SKM-1 (cell line): ENCODE data around the gene RGS6.

Experiments used
- DNase-seq: peaks from one replicate; lab custom pipeline; 2025; ENCODE audit not compliant: unreplicated experiment; lab: John Stamatoyannopoulos, UW

Gene RGS6

DNA sequence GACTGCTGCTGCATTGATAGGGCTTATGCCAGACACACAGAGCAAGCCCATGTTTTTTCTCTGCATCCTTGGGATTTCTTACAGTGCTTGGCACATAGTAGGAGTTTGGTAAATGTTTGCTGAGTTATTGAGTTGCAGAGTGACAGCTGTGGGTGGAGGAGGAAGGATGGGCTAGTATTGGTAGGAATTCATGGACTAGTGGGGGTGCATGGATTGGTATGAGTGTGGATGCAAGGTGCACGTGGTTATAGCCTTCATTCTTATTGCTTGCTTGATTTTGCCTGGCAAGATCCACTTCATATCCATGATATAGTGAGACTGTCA is 11.4 kb downstream of the RGS6 start:
- DNase-seq, result no peak

DNA sequence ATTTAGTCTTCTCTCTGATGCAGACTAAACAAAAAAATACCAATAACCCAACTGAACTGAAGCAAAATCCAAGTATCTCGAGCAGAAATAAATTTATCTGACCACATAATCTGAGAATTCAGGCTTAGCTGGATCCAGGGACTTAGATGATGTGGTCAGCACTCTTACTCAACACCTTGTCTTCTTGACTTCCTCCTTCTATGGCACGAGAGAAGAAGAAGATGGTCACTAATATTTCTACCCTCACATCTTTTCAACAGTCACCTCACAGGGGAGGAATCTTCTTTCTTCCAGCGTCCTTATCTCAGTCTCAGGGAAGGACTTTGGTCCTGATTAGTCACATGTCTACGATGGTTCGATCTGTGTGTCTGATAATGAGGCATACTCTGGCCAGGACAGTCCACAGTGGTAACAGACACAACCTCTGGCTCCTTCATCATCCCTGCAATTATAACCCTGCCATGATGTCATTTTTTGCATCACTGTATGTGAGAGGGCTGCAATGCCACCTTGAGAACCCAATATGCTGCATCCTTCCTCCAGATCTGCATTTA is 15.8 kb downstream of the RGS6 start:
- peak; percentile 10 for DNase-seq

DNA sequence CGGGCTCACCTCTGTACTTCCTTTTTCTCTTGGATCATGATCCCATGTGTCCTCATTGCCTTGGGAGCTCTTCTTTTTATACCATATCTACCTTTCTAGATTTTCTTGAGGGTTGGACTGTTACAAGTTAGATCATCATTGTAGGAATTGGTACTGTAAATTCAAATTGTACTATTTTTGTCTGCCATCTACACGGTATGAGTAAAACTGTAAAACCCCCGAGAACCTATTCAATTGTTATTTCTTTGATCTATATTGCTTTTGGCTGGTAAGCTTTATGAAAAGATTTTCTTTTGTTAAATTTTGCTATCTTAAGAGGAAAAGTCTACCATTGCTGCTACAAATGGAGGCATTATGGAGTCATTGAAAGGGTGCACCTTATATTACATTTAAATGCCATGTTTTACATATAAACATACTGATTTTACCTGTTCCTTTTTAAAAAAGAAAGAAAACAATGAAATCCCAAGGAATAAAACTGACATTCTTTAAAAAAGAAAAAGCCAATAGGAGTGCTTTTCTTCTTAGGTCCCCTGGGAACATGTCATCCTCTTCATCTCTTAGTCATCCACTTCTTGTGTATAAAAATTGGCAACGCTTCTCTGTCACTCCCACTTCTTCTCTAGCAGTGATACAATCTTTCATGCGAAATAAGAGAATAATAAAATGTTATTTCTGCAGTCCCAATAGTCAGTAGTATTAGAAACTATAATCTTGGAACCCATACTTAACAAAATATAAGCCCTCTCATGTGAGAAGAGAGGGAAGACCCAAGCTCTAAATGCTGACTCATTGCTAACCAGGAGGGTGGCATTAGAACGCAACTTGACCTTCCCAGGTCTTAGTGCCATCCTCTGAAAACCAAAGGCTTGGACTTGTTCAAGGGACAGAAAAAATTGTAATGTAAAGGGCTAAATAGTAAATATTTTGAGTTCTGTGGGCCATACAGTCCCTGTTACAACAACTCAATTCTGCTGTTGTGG is 20.4 kb downstream of the RGS6 start:
- no peak for DNase-seq

DNA sequence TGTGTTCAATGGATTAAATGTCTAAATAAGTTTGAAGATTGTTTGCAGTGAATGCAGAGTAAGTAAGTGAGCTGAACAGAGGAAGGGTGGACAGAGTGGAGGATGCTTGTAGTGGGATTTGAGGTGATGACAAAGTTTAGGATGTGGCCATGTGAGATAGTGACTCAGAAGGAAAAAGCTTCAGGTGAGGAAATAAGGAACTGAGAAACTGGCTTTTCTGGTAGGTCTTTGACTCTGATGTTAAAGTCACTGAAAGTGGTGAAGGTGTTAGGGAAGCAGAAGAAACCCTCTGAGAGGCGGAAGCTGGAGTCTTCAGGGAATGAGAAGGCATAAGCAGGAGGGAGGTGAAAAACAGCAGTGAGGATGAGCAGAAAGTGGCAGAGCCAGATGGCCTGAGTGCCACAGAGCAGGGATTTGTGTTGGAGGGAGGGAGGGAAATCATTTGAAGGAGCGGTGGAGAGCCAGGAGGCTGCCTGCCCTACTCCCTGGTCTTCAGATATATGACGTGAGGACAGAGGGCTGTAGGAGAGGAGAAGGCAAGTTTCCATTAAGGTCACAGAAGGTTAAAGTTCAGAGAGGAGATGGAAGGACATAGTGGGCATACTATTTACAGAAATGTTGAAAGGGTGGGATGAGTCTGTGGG is 24.8 kb downstream of the RGS6 start:
- no peak for DNase-seq

DNA sequence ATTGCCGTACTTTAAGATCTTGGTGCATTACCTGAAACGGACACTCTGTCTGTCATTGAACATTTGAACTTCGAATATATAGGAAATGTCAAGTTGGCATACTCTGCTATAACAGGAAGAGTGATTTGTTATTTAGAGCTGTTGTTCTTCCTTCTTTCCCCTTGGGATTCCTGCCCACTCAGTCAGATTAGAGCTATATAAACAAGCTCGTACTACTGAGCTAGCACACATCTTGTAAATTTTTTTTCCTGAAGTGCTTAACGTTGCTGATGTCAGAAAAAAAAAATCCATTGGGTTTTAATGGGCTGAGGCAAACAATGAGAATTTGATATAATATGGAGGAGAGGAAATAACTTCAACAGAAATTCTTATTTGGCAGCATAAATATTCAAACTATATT is 26.8 kb downstream of the RGS6 start:
- DNase-seq, result no peak

DNA sequence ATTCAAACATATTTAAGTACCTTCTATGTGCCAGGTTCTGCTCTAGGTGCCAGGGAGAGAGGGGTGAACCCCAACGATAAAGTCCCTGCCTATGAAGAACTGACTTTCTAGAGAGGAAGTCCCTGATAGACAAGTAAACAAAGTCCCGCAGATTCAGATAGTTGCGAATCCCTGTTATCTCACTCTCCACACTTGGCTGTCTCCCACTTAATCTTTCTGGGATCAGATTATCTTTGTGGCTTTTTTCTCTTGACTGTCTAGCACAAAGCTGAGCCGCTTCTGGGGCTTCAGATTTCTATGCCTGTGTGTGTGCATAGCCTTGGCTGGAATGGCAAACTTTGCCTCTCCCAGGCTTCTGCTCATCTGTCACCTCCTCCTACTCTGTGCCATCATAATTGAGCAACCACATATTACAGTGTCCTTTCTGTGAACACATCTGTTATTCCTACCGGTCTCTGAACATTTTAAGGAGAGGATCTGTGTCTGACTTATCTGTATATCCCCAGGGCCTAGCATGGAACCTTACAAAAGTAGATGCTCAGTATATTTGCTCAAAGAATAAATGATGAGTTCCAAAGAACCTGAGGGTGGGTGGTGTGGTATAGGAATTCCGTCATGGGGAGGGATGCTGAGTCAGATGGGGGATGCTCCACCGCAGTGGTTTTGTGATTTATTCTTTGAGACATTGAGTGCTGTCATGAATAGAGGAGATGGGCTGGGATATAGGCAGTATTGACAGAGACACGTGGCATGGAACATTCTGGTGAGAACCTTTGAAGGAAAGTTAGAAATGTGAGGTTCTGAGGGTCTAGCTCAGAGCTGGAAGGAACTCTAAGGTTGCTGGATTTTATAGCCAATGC is 28.5 kb downstream of the RGS6 start:
- no peak for DNase-seq

DNA sequence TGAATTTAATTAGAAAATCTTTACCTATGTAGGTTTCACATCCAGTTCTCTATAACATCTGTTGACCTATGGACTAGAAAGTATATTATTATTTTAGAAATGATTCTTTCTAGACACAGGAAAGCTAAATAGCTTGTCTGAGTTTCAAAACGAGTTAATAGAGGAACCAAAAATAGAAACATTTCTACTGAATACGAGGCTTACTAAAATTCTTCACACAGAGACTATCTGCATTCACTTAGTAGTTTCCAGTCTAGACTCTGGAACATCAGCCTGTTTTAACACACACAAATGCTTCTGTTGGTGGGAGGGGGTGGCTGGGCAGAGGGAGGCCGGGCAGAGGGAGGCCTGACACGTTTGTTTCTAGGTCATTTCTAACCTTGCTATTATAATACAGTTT is 29.7 kb downstream of the RGS6 start:
- no peak for DNase-seq

DNA sequence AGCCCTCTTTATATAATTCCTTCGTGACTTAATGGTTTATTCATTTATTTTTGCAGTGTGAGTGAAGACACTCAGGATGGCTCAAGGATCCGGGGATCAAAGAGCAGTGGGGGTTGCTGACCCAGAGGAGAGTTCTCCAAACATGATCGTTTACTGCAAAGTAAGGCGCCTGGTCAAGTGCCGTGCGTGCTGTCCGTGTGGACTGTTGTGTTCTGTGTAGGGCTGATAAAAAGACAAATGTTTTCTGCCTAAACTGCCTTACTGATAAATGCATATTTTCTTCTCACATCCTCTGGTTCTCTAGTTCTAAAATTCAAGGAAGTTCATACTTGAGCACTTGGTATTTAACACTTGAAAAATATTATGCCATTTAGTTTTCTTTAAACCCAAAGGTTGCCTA is 32.5 kb downstream of the RGS6 start:
- no peak for DNase-seq

DNA sequence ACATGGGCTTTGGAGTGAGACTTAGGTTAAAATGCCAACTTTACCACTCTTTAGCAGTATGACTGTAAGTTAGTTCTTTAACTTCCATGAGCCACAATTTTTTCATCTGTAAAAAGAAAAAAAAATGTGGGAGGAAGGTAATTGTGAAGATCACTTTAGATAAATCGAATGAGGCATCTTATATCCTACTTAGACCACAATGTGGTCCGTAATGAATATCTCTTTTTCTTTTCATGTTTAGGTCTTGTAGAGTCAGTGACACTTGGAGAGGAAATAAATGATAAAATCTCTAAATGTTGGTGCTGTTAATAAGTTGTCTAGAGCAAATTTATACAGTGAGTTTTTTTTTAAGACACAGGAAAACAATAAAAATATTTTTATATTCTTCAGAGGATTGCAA is 34.3 kb downstream of the RGS6 start:
- no peak for DNase-seq

DNA sequence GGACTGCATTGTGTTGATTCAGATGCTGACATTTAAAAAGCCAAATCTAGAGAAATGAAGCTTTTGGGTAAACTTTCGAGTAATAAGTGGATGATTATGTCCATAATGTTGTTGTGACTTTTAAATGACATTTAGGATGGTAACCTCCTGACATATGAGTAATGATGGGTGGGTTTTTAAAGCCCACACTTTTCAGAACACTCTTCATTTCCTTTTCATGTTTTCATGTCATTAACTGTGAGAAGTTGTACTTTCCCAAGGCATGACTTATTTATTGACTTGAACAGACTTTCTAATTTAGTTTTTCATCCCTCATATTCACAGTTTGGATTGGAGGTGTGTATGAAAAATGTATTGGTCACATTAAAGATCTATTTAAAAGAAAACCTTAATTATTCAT is 35.5 kb downstream of the RGS6 start:
- DNase-seq, result no peak

DNA sequence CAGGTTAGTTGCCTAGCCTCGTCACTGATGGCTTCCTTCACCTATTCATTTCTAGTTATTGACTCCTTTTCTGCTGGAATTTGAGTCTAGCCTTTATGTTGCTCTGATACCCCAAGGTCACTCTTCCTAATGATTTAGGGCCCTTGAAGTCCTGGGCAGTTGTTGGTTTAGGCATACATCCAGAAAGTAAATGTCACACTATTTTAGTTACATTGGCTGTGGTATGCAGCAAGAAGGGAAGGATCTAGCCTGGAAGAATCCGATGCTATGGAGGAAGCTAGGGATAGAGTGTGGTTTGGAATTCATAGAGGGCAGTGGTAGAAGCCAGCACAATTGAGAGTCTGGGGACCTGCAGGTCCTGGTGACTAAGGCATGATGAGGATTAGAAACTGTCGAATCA is 38.0 kb downstream of the RGS6 start:
- no peak for DNase-seq

DNA sequence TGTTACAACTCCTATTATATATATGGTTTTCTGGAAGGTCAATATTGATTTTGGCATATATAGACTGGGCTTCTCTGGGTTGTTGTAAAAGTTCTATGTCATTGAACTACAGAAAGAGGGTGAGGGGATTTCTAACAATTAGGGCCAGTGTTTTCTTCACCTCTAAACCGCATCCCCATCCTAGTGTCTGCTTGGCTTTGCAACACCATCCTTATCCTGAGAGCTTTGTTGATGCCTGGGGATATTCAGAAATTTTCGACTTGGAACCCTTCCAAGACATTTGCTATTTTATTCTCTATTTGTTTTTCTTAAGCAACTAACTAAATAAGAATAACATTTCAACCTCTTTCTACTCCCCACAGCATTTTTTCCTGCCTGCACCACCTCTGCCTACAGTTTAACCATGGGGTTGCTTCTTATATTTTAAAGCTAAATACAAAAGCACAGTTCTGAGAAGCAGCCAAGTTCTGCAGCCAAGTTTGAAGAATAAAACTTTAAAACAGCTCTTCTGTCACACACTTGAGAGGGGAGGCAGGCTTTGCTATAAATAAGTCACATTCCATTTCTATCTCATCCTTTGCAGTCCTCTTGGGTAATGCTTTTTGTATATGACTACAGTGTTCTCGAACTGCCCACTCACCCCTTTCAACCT is 53.4 kb downstream of the RGS6 start:
- no peak for DNase-seq

DNA sequence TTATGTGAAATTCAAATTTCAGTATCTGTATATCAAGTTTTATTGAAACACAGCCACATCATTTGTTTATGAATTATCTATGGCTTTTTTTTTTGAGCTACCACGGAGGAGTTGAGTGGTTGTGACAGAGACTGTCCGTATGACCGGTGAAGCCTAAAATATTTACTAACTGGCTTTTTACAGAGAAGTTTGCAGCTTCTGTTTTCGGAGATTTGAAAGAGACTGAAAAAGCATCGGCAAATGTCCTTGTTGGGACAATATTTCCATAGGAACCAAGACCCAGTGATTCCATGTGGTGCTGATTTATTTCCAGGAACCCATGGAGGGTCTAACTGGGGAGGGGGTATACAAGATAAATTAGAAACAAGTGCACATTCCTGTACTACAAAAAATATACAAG is 56.2 kb downstream of the RGS6 start:
- no peak for DNase-seq

DNA sequence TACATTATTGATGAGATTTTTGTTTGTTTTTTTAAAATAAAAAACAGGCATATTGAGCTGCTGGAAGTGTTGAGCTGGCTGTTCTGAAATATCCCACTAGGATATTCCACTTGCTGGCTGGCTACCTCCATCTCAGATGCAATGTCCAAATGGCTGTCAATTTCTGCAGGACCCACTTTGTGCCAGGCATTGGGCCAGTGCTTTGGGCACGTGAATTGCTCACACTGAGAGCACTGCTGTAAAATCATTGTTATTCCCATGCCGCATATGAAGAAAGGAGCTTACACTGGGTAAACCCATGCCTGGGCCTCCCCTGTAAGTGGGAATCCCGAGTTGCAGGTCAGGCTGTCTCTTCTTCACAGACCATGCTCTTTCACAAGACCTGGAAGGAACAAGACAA is 56.7 kb downstream of the RGS6 start:
- no peak for DNase-seq

DNA sequence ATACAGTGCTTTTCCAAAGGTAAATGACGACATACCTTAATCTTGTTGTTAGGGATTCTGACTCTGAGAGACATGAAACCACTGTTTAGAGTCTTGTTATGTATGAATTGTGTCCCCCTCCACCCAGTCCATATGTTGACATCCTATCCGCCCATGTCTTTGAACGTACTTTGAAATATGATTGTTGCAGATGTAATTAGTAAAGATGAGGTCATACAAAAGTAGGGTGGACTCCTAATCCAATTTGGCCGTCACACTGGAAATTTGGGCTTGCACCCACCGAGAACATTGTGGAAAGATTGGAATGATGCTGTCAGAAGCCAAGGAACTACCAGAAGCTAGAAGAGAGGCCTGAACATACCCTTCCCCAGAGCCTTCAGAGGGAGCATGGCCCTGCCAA is 62.2 kb downstream of the RGS6 start:
- no peak for DNase-seq

DNA sequence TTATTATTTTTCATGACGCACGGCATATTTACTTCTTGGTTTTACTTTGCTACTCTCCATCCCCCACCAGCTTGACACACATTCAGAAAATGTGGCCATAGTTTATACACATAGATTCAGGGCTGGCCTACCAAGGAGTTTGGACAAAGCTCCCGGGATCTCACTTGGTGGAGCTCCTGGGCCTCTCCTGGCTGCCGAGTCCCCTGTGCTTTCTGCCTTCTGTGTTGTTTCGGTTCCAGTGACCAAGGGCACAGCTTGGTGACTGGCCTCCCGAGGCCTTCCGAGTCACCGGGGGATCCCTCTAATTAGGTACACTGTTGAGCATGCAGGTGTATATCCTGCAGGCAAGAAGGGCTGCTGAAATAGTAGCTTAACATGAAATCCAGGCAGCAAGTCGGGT is 63.5 kb downstream of the RGS6 start:
- DNase-seq, result no peak

DNA sequence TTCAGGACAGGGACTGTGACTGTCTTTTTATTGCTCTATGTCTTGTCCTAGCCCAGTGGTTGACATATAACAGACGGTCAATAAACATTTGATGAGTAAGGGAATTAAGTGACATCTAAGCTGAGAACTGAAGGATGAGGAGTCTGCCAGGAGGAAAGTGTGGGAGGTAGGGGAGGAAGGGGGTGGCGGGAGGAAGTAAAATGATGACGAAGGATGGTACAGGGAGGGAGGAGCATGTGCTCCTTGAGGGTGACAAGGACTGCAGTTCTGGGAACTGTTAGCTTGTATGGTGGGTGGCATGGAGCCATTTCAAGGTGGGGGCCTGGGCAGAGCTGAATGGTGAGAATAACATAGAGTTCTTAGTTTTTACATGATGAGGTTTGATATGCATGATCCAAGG is 64.4 kb downstream of the RGS6 start:
- no peak for DNase-seq

DNA sequence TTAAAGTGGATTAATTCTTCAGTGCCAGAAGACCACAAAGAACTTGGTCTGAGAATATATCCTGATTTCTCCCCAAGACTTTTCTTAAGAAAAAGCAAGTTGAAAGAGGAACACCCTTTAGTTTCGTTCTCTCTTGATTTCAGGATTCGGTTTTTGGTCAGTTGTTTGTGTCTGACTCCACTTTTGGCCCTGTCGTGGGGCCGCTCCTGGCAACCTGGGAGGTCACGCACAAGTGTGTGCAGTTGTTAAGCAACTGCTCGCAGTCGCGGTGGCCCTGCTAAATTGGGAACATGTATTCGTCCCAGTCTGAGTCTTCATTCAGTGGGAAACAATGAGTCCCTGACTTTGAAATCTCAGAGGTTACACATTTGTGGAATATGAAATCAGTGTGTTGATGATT is 68.7 kb downstream of the RGS6 start:
- DNase-seq, result no peak

DNA sequence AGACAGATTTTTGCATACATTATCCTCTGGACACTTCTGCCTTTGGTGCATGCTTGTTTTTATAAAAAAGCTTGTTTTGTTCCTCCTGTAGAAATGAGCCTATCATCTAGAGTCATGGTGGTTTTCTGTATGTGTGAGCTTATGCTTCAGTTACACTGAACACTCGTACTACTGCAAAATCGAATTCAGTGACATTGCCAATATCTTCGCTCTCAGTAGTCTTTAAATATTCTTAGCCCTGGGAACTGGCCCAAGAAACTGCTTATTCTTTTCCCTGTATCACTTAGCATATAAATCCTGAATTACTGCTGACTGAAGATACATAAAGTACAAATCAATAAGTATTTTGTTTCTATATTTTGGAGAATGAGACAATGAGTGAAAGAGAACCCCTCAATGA is 70.5 kb downstream of the RGS6 start:
- DNase-seq, result no peak

DNA sequence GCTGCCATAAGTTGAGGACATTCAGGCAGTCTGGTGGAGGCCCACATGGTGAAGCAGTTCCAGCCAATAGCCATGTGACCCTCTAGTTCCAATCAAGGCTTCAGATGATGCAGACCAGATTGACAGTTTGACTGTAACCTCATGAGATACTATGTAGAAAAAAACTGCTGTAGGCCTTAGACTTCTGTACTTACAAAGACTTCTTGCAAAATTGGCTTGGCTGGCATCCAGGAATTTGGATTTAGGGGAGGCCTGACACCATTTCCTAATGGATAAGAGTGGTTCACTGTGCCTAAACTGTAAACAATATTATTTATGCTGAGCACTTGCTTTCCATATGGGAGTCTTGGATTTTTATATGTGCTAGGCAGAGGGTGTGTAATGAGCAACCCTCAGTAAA is 76.4 kb downstream of the RGS6 start:
- DNase-seq, result no peak

DNA sequence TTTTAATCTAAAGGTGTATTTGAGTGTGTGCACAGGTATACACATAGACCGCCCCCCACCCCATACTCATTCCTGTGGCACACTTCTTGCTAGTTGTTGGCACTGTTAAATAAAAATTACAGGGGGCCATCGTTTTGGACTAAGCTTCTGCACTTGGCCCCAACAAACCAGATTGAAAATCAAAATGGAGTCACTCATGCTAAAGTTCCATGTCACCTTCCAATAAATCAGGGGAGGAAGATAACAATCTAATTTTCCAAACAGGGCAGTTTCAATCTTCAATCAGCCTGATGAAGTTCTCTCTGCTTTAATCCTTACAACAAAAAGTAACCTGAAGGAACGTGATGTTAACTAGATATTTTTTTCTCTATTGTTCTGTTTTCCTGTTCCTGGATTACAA is 78.2 kb downstream of the RGS6 start:
- DNase-seq, result no peak
